Astrocyte of the hippocampus (primary cell): ENCODE results near the gene ACADVL.

Source experiments
- DNase-seq: peaks from one replicate; pipeline ENCODE4 v3.0.0; 2011; ENCODE audit warnings: low read depth, low spot score

The ACADVL gene

DNA sequence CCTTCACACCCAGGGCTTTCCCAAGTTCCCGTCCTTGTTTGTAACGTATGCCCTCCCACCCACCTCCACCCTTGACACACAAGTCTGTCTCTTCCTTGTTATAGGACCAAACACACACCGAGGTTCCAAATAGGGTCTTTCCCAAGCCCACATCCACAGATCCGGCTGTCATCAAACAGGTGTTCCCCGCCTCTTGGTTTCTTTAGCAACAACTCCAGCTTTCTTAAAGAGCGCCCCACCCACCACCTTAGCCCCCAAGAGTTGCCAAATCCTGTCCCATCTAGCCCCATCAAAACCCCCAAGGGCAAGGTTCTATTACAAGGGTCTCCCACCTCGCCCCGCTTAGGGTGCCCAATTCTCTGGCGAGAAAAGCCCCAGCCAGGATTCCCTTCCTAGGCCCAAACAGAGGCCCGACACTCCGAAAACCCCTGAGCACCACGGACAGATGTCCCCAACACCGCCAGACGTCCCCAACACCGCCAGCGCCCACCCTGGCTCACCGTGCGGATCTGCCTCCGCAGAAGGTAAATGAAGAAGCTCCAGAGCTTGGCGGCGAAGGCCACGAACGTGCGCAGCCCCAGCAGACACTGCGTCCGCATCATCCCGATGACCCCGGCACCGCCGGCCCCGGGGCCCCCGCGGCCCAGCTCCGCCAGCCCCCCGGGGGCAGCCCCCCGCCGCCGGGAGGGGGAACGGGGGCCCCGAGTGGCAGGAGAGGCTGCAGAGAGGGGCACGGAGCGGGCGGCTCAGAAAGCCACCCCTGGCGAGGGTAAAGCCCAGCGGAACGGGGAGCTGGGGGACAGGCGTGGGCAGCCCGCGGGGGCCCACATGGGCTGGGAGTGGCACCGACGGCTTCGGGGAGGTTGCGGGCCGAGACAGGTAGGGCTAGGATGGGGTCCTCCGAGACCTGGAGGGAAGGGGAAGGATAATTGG lies 31.2 kb downstream of the ACADVL start:
- peak; percentile 36 for DNase-seq

DNA sequence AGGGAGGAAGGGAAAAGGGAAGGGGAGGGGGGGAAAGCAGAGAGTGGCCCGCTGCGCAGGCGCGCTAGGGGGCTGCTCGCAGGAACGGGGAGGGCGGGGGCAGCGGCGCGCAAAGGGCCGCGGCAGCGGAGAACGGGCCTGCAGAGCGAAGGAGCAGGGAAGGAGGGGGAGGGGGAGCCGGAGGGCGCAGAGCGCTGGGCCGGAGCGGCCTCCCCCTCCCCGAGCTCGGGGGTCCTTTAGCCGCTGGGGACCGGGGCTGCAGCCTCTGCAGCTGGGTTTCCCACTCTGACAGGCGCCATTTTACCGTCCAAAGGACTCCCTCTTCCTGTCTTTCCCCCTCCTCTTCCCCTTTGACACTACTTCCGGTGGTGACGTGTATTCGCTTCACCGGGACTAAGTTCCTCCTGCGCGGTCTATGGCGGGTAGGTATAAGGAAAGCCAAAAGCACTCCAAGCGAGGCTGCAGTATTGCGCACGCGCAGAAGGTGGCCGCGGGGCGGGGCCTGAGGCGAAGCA lies 32.0 kb downstream of the ACADVL start, which contains the start of gene CTDNEP1:
CTDNEP1 (minus strand) TSS at position 74 of the 515 bp plus-strand sequence. CDS start 438 bp downstream, outside the sequence.
- DNase-seq: peak; percentile 100

DNA sequence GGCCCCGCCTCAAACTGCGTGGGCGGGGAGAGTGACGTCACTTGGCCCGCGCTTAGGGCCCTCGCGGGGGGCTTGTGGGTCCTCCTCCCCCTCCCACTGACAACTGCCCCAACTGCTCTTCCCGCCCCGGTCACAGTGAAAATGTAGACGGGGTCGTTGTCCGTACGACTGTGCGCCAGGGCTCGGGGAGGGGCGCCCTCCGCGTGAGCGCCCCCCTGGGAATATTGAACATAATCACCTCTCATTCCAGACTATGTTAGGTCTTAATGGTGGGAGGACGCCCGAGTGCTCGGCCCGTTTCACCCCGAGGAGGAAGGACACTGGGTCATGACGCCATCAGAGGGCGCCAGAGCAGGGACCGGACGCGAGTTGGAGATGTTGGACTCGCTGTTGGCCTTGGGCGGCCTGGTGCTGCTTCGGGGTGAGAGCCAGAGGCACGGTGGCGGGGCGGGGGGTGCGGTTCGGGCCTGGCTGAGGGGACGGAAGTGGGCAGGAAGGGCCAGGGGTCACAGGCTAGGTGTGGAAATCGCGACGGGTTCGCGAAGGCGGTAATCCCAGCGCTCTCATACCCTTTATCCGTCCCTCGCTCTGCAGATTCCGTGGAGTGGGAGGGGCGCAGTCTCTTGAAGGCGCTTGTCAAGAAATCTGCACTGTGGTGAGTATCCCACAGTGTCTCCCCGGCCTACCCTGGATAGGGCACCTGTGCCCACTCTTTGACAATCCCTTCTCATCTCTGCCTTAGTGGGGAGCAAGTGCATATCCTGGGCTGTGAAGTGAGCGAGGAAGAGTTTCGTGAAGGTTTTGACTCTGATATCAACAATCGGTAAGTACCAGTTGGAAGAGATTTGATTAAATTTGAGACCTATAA lies 32.7 kb downstream of the ACADVL start, which contains the start of gene ELP5:
ELP5 (plus strand) TSS at position 40 of the 868 bp plus-strand sequence; CDS start at position 376, 336 bp downstream.
- DNase-seq: peak; percentile 97

DNA sequence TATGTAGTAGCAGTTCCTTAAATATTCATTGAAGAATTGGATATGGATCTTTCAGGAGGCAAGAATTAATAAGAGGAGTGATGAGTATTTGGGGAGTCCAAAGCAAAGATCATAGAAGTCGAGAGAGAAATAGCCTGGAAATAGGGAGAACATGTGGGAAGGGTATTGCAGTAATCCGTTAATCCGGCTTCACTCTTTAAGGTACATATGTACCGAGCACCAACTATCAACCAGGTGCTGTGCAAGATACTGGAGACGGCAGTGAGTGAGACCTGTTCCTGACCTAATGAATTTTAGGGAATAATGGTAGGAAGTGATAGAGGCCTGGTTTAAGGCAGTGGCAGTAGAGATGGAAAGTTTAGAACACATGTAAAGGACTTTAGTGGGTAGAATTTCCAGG lies 33.3 kb downstream of the ACADVL start:
- DNase-seq: no peak

DNA sequence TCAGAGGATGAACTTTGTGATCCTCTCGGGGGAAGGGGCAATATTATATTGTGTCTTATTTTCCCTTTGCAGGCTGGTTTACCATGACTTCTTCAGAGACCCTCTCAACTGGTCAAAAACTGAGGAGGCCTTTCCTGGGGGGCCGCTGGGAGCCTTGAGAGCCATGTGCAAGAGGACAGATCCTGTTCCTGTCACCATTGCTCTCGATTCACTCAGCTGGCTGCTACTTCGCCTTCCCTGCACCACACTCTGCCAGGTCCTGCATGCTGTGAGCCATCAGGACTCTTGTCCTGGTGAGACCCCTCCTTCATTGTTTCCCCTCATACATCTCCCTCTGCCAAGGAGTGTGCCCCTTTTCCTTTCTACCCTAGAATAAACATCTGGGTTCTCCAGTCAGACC lies 34.8 kb downstream of the ACADVL start:
- no peak for DNase-seq

DNA sequence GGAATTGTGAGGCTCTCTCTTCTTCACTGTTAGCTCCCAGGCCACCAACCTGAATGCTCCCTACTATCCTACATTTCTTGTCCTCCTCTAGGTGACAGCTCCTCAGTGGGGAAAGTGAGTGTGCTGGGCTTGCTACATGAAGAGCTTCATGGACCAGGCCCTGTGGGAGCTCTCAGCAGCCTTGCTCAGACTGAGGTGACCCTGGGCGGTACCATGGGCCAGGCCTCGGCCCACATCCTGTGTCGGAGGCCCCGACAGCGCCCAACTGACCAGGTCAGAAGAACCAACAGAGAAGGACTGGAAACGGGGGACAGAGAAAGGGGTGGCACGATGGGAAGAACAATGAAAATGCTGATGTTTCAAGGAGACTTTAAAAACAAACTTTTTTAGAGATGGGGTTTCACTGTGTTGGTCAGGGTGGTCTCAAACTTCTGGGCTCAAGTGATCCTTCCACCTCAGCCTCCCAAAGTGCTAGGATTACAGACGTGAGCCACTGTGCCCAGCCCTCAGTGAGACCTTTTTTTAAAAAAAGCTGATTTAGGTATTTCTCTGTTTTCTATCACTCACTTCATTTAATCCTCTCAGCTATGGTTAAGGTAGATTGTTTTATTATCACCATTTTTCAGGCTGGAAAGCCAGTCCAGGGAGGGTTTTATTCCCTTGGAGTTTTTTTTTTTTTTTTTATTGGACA lies 37.2 kb downstream of the ACADVL start:
- no peak for DNase-seq

DNA sequence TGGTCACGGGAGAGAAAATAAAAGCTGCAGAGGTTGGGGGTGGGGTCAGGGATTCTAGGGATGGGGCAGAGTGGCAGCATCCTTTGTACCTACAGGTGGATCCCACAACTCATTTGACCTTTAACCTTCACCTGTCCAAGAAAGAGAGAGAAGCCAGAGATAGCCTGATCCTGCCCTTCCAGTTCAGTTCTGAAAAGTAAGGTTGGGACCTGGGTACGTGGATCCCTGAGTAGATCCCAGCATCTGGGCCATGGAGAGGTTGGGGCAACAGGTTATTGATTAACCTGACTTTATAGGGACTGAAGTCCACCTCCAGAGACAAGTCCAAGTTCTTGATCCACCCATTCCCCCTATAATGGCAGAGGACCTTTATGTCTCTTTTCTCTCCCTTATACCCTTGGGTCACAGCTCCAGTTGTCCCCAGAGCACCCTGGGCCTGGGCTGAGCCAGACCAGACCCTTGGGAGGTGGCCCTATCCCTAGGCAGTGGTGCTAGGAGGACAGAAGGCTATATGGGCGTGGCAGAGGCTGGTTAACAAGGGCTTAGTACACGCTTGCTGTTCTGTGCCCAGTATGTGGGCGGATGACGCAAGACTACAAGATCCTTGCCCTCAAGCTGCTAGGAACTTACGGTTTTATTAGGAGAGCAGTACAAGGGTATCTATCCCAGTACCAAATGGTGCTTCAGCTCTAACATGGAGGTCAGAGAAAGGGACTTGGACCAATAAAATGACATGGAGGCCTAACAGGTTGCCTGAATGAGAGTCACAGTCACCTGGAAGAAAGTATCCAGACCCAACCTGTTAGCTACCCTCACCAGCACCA lies 39.2 kb downstream of the ACADVL start:
- no peak for DNase-seq

DNA sequence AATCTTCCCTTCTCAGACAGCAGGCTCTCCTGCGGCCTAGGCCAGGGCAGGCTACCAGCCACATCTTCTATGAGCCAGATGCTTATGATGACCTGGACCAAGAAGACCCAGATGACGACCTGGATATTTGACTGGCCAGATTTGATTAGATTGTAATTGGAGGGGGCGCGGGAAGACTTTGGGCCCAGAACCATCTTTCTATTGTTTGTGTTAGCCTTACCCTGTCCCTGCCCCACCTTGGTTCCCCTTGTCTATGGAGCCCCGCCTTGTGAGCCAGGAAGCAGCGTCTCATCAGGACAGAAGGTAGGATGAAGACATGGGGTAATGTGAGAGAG lies 39.8 kb downstream of the ACADVL start:
- DNase-seq: no peak

DNA sequence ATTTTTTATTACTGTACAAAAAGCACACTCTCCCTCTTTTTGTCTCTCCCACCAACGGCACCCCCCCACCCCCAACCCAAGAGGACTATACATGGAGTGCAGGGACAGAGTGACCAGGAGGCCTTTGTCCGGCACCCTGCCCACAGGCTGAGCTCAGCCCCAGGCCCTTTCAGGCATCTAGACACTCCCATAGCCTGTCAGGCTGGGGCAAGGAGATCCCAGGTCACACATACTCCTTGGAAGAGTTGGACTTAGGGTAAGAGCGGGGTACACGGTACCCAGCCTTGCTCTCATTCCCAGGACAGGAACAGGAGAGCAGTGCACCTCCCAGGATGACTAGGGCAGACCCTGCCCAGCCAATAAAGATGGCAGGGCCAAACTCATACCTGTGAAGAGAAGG lies 40.4 kb downstream of the ACADVL start:
- DNase-seq: no peak

DNA sequence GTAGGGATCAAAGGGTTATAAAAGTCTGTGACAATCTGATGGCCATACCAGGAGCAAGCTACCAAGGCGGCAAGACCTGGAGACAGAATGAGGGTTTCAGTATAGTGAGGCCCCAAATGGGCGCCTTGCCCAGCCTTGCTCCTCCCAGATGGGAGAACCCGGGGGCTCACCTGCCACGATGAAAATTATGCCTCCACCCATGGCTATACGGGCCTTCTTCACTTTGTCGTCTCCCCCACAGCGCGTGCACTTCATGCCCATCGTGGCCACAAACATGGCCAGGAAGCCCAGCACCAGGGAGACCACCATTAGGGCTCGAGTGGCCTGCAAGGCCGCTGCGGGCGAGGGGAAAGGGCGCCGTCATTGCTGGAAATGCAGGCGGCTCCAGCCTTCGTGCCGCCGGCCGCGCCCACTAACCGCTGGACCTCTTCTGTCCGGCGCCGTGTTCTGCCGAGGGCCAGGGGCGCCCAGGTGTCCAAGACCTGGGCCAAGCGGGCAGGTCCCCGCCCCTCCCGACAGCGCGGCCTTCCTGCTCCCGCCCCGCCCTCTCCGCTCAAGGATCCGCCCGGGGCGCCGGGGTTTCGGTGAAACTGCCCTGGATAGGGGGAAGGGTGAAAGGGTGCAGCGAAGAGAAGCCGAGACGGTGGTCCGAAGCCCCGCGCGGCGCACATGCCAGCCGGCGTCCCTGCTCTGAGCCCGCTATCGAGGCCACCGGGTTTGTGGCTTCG lies 41.1 kb downstream of the ACADVL start:
- DNase-seq: peak; percentile 34

DNA sequence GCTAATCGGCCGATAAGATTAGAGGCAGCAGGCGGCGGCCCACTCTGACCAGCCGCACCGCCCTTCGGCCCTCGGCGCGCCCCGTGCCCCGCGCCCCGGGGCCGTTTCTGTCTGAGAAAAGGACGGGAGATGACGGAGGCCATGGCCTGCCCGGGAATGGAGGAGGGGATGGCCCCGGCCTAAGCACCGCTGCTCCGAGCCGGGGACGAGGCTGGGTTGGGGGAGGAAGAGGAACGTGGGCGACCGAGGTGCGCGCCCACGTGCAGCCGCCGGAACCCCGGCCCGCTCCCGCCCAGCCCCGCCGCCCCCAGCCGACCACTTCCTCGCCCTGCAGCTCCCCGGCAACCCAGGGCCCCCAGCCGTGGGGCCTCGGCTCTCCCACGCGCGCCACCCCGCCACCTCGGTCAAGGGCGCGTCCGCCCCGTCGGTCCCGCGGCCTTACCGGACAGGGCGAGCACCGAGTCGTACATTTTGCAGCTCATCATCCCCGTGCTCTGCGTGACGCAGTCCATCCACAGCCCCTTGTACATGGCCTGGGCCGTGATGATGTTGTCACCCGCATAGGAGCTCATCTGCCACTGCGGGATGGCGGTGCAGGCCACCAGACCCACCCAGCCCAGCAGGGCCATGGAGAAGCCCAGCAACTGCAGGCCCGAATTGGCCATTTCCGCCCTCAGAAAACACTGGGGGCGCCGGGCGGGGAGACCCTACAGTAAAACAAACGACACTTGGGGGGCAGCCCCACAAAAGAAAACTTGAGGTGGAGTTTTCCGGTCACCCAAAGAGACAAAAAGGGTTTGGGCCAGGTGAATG lies 41.8 kb downstream of the ACADVL start:
- DNase-seq: no peak

DNA sequence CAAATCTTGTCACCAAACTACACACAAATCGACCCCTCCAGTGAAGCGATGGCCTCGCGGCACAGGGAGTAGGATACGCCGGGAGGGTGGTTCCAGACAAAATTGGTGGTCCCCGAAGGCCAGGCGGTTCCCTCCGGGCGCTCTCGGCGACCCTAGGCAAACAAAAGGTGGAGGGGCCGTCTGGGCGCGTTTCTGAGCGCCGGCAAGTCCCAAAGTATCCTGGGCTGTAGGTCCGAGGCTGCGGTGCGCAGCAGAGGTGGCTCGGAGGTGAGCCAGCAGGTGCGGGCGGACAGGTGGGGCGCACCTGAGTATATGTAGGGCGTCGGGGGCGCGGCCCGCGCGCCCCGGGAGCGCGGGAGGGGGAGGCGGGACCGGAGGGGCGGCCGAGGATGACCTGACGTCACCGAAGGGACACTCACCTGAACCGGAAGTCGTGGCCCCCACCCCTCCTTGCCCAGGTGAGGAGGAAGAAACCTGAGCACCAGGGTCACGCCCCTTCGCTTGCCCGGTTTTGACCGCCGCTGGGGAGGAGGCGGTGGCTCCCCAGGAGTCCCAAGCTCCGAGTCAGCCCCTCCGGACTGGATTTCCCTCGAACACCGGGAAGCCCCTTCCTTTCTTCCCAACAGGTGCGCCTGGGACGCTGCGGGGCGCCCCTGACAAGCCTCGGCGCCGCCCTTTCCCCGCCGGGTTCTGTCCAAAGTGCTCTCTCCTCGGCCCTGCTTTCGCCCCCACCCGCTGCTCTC lies 42.6 kb downstream of the ACADVL start, which contains the start of gene CLDN7:
CLDN7 (minus strand) TSS at position 287 of the 743 bp plus-strand sequence. CDS start 435 bp downstream, outside the sequence.
- DNase-seq: no peak

DNA sequence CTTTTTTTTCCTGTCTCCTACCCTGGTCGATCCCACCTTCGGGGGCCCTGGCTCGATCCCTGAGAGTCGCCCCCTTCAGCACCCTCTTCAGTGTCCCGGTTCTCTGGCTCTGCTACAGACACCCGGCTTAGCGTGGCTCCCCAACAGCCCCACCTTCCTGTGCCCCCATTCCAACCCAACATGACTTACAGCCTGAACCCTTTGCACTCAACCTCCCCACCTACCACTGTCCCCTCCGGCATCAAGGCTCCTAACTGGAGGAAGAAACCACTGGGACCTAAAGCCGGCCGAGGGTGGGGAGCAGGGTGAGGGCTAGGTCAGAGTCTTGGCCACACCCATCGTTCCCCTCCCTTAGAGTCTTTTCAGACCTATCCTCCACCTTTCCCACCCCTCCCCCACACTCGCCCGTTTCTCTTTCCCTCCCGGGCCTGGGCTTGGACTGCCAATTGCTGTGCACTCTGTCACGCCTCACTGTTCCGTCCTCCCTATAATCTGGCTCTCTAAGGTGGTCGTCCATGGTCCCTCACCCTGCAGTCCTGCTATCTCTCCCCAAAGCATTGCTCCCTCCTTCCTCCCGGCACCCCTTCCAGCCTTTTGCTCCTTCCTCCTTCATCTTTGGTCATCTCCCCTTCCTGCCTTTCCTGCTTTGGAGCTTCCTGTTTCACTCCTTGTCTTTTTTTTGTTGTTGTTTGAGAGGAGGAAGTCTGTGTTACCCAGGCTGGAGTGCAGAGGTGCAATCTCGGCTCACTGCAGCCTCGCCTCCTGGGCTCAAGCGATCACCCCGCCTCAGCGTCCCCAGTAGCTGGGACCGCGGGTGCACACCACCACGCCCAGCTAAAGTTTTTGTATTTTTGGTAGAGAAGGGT lies 43.4 kb downstream of the ACADVL start:
- no peak for DNase-seq

DNA sequence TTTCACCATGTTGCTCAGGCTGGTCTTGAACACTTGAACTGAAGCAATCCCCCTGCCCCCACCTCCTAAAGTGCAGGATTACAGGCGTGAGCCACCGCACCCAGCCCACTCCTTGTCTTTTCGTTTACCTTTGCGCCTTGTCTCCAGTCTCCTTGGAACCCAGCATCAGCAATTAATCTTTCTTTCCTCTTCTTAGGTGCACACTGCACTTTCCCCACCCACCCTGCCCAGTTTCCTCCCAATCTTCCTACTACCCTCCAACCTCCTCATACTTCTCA lies 44.0 kb downstream of the ACADVL start:
- no peak for DNase-seq

DNA sequence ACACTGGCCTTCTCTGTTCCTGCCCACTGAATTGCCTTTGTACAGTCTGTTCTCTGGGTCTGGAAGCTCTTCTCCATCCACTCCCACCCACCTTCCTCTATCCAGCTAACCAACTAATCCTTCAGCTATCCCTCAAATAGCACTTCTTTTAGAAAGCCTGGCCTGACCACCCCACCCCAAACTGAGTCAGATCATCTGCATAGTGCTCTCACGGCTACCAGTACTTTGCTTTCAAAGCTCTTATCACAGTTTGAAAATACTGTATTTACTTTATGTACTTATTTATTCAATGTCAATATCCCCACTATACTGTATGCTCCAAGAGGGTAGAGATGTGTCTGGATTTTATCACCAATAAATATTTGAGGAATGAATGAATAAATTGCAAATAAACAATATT lies 47.0 kb downstream of the ACADVL start:
- DNase-seq: no peak
